Measurements from ENCODE around the gene ROPN1.
"Not testable (repeated sequence)": the region's sequence is repeated elsewhere in the genome, so short reads cannot be mapped to it uniquely, and the experiment has no call there.

ROPN1 gene

GRCh38 chr3:123976181-123976898, 15.6 kb downstream of the ROPN1 start:
- H3K27me3 Mint-ChIP-seq: peaks cover 45% of the 10 kb centered on the region
- not testable (repeated sequence) for H3K9me3 Mint-ChIP-seq, H3K4me3 Mint-ChIP-seq, H3K4me1 Mint-ChIP-seq, ATAC-seq, DNase-seq, H3K27ac Mint-ChIP-seq

- H3K27me3 Mint-ChIP-seq: peaks cover 40% of the 10 kb centered on the region
- H3K9me3 Mint-ChIP-seq, H3K27ac Mint-ChIP-seq, H3K4me1 Mint-ChIP-seq, DNase-seq, ATAC-seq, H3K4me3 Mint-ChIP-seq: not testable (repeated sequence)
Measured at GRCh38 chr3:123975030-123975429, 16.9 kb downstream of the ROPN1 start.

GRCh38 chr3:123971406-123971805, 20.5 kb downstream of the ROPN1 start:
- Mint-ChIP-seq H3K9me3 (no peaks in the 10 kb centered on the region), H3K4me1 (no peaks in the 10 kb centered on the region), H3K27me3 (peaks cover 44% of the 10 kb centered on the region), H3K4me3 (no peak overlapping the region), H3K27ac (peak overlapping the region in 1 of 2 donors; percentile 2)
- ATAC-seq (no peak), DNase-seq (no peak)

- ATAC-seq, H3K4me3 Mint-ChIP-seq, H3K4me1 Mint-ChIP-seq, DNase-seq, H3K27ac Mint-ChIP-seq, H3K9me3 Mint-ChIP-seq: not testable (repeated sequence)
- peaks cover 38% of the 10 kb centered on the region for H3K27me3 Mint-ChIP-seq
Measured at GRCh38 chr3:123967260-123967659, 24.7 kb downstream of the ROPN1 start.

- peak; percentile 74 for ATAC-seq
- not testable (repeated sequence) for H3K9me3 Mint-ChIP-seq, H3K4me3 Mint-ChIP-seq, H3K4me1 Mint-ChIP-seq, H3K27ac Mint-ChIP-seq, DNase-seq
- peaks cover 33% of the 10 kb centered on the region for H3K27me3 Mint-ChIP-seq
Measured at GRCh38 chr3:123966799-123967198, 25.1 kb downstream of the ROPN1 start.

- ATAC-seq, DNase-seq, H3K9me3 Mint-ChIP-seq, H3K4me1 Mint-ChIP-seq, H3K4me3 Mint-ChIP-seq, H3K27ac Mint-ChIP-seq: not testable (repeated sequence)
- peaks cover 20% of the 10 kb centered on the region for H3K27me3 Mint-ChIP-seq
Measured at GRCh38 chr3:123964793-123965192, 27.1 kb downstream of the ROPN1 start.

- no peak for ATAC-seq
- peak overlapping the region; percentile 92 to 96 for H3K27ac Mint-ChIP-seq
- peaks cover 9% of the 10 kb centered on the region for H3K27me3 Mint-ChIP-seq
Measured at GRCh38 chr3:123961508-123961856, 30.4 kb downstream of the ROPN1 start.

GRCh38 chr3:123960781-123961507, 31.0 kb downstream of the ROPN1 start, which contains the start of gene CCDC14:
TSS of gene CCDC14 (minus strand) at chr3:123961229. CDS start at chr3:123961173, 56 bp downstream.
- Mint-ChIP-seq H3K4me3 (peak within 1 kb of the TSS; percentile 92 to 95), H3K27me3 (peaks cover 9% of the 10 kb centered on the region), H3K27ac (peak within 1 kb of the TSS; percentile 92 to 96), H3K9me3 (no peaks in the 10 kb centered on the region), H3K4me1 (peaks cover 17% of the 10 kb centered on the region)
- DNase-seq (peak; percentile 66 to 76), ATAC-seq (peak; percentile 92)

More at GRCh38 chr3:123961508-123961856, 30.4 kb downstream of the ROPN1 start:
- Mint-ChIP-seq H3K9me3 (no peaks in the 10 kb centered on the region), H3K4me3 (peak overlapping the region; percentile 92 to 95), H3K4me1 (peaks cover 17% of the 10 kb centered on the region)
- no peak for DNase-seq

- H3K4me3 Mint-ChIP-seq: no peak overlapping the region
- no peaks in the 10 kb centered on the region for H3K9me3 Mint-ChIP-seq
- no peak overlapping the region for H3K27ac Mint-ChIP-seq
- DNase-seq (no peak), ATAC-seq (no peak)
- no peaks in the 10 kb centered on the region for H3K27me3 Mint-ChIP-seq
- H3K4me1 Mint-ChIP-seq: peaks cover 7% of the 10 kb centered on the region
Measured at GRCh38 chr3:123953735-123954134, 38.2 kb downstream of the ROPN1 start.

GRCh38 chr3:123952844-123953520, 38.9 kb downstream of the ROPN1 start:
- ATAC-seq: no peak

GRCh38 chr3:123951522-123952447, 40.1 kb downstream of the ROPN1 start:
- Mint-ChIP-seq H3K9me3 (no peaks in the 10 kb centered on the region), H3K4me3 (no peak overlapping the region), H3K4me1 (no peaks in the 10 kb centered on the region), H3K27me3 (no peaks in the 10 kb centered on the region), H3K27ac (peak overlapping the region in 1 of 2 donors; percentile 55)
- no peak for ATAC-seq
- DNase-seq: no peak

More at GRCh38 chr3:123952844-123953520, 38.9 kb downstream of the ROPN1 start:
- Mint-ChIP-seq H3K9me3 (no peaks in the 10 kb centered on the region), H3K27ac (no peak overlapping the region), H3K4me3 (no peak overlapping the region), H3K27me3 (no peaks in the 10 kb centered on the region), H3K4me1 (no peaks in the 10 kb centered on the region)
- DNase-seq: no peak

- Mint-ChIP-seq H3K4me1 (no peaks in the 10 kb centered on the region), H3K9me3 (no peaks in the 10 kb centered on the region), H3K4me3 (no peak overlapping the region), H3K27me3 (no peaks in the 10 kb centered on the region), H3K27ac (peak overlapping the region in 1 of 2 donors; percentile 1)
- ATAC-seq (no peak), DNase-seq (no peak)
Measured at GRCh38 chr3:123949641-123950040, 42.3 kb downstream of the ROPN1 start.

GRCh38 chr3:123948449-123948848, 43.5 kb downstream of the ROPN1 start:
- no peak overlapping the region for H3K27ac Mint-ChIP-seq
- H3K9me3 Mint-ChIP-seq: no peaks in the 10 kb centered on the region
- no peak for DNase-seq
- no peak overlapping the region for H3K4me3 Mint-ChIP-seq
- H3K27me3 Mint-ChIP-seq: no peaks in the 10 kb centered on the region
- H3K4me1 Mint-ChIP-seq: no peaks in the 10 kb centered on the region
- no peak for ATAC-seq

GRCh38 chr3:123947482-123947881, 44.4 kb downstream of the ROPN1 start:
- Mint-ChIP-seq H3K4me1 (no peaks in the 10 kb centered on the region), H3K4me3 (no peak overlapping the region), H3K9me3 (no peaks in the 10 kb centered on the region), H3K27ac (no peak overlapping the region), H3K27me3 (no peaks in the 10 kb centered on the region)
- DNase-seq (no peak), ATAC-seq (no peak)

GRCh38 chr3:123941542-123941941, 50.4 kb downstream of the ROPN1 start:
- Mint-ChIP-seq H3K27ac (no peak overlapping the region), H3K4me3 (no peak overlapping the region), H3K27me3 (no peaks in the 10 kb centered on the region), H3K9me3 (no peaks in the 10 kb centered on the region), H3K4me1 (no peaks in the 10 kb centered on the region)
- DNase-seq (no peak), ATAC-seq (no peak)

Data from stimulated activated naive CD8-positive, alpha-beta T cell treated with anti-CD3 and anti-CD28 coated beads, Interleukin-15, amount 100 ng/mL, for 72 hours (primary cell).